HG03060 (cell line): ENCODE data around the gene NKD1.

Experiments used
- ATAC-seq: cut with Tn5 transposase; IDR thresholded peaks from one replicate; pipeline ENCODE4 v1.9.1; 2021; ENCODE audit warnings: low read depth, moderate number of reproducible peaks; ENCODE audit not compliant: unreplicated experiment

Gene NKD1

DNA sequence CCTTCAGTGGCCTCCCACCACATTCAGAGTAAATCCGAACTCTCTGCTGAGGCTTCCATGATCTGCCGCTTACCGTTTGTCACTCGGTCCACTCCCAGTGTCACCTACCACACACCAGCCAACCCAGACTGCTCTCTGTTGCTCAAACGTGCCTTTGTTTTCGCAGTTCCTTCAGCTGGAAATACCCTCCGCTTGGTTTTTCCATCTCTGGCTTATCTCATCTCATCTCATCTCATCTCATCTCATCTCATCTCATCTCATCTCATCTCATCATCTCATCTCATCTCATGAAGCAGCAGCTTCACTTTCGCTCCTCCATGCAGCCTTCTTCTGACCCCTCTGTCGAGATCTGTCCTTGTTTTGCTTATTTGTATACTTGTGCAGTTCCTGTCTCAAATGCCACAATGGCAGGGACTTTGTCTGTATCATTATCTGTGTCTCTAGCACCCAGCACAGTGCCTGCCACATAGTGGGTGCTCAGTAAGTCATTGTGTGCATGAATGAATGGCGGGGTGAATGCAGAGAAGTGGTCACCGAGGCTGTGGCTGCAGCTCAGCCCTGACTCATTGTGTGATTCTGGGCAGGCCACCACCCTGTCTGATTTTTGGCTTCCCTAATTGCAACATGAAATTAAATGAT lies 136.7 kb downstream of the NKD1 start:
- ATAC-seq, result no peak

DNA sequence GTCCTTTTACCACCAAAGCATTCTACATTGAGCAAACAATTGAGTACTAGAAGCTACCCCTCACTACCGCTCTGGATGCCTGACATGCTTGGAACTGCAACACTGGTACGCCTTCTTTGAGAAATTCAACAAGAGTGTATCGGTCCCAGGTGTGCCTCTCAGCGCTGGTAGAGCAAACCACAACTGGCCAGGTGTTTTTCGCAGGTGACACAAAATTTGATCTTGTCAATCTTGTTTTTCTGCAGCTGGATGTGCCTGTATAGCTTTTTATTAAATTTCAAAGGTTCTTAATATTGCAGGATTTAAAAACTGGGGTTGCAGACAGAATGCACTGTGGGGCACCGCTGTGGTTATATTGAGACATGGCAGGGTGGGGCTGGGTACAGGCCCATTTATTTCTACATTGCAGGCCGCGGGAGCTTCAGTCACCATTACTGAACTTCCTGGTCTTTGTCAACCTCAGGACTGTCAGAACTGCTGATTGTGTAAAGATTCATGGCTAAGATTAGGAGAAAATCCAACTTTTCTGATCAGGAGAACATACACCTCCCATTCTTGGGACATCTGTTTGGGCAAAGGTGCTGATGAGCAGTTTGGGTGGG lies 137.4 kb downstream of the NKD1 start:
- ATAC-seq, result no peak

DNA sequence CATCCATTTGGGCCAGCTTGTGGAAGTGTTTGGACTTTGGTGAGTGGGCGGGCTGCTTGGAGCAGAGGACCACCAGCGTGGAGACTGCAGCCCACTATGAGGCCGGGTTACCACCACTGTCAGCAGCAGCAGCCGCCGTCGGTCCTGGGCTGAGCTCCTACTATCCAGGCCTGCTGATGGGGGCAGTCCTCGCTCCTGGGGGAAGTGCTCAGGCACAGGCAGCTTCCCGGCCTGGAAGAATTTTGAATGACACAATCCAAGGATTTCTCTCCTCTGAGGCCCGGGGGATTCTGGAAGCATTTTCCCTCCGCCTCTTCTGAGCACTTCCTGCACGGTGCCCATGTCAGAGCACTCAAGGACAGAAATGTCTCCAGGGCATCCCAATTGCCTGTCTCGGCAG lies 139.9 kb downstream of the NKD1 start:
- no peak for ATAC-seq

DNA sequence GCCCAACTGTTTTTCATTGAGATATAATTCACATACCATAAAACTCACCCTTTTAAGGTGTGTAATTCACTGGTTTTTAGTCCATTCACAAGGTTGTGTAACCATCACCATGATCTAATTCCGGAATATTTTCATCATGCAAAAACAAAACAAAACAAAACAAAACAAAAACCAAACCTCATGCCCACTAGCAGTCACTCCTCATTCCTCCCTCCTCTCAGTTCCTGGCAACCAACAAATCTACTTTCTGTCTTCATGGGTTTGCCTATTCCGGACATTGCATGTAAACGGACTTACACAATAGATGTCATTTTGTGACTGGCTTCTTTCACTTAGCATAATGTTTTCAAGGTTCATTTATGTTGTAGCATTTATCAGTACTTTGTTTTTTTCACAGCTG lies 140.7 kb downstream of the NKD1 start:
- no peak for ATAC-seq

DNA sequence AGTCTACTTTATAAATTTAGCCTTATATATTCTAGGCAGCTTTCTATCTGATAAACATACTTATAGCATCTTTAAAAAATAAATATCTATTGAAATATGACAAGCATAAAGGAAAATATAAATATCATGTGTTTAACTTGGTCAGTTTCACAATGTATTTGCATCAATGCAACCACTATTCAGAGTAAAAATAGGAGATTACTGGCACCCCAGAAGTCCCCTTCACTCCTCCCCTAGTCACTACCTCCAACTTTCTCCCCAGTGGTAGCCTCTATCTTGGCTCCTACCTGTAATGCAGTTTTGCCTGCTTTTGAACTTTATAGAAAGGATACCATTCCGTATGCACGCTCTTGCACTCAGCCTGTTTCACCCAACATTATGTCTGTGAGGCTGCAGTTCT lies 142.0 kb downstream of the NKD1 start:
- ATAC-seq, result no peak

DNA sequence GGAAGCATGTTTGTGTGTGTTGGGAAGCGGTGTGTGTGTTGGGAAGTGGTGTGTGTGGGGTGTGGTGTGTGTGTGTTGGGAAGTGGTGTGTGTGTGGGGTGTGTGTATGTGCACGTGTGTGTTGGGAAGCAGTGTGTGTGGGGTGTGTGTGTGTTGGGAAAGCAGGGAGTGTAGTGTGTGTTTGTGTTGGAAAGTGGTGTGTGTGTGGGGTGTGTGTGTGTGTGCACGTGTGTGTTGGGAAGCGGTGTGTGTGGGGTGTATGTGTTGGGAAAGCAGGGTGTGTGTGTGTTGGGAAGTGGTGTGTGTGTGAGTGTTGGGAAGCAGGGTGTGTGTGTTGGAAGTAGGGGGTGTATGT lies 144.4 kb downstream of the NKD1 start:
- ATAC-seq, result no peak

DNA sequence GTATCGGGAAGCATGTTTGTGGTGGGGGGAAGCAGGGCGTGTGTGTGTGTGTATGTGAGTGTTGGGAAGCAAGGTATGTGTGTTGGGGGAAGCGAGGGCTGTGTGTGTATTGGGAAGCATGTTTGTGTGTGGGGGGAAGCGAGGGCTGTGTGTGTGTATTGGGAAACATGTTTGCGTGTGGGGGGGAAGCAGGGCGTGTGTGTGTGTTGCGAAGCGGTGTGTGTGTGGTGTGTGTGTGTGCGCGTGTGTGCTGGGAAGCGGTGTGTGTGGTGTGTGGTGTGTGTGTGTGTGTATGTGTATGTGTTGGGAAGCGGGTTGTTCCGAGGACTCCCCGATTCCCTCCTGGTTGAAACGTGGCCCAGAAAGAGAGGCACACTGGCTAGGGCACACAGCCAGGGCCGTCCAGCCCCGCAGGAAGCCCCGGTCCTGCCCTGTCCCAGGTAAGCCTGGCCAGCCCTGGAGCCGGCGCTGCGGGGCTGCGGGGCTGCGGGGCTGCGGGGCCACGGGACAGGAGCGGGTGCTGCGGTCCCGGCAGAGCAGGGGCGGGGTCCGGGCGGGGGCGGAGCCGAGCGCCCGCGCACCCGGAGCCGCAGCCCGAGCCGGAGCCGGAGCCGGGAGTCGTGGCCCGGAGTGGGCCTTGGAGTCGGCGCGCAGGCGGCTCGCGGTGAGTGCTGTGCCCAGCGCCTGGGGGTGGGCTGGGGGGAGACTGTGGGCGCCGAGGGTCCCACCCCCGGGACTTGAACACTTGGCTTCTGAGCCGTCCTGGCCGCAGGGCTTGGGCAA lies 145.0 kb downstream of the NKD1 start, which contains the start of gene NOD2:
Gene NOD2 (plus strand): TSS at position 608 of the 783 bp plus-strand sequence. CDS start 5,890 bp downstream, outside the sequence.
- ATAC-seq, result no peak

DNA sequence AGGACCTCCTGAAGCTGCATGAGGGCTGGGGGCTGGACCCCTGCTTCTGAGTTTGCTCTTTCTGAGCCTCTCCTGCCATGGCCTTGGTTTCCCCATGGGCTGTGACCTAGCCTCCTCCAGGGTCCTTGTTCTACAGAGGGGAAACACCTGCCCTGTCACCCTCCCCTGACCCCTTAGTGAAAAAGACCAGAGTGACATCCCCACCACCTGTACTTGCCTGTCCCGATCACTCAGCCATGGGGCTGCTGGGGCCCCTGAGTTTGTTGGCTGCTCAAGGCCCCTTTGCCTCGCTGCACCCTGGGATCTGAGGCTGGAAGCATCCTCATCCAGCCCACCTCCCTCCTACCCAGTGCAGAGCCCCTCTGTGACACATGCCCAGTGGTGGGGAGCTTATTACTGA lies 146.0 kb downstream of the NKD1 start:
- ATAC-seq, result no peak

DNA sequence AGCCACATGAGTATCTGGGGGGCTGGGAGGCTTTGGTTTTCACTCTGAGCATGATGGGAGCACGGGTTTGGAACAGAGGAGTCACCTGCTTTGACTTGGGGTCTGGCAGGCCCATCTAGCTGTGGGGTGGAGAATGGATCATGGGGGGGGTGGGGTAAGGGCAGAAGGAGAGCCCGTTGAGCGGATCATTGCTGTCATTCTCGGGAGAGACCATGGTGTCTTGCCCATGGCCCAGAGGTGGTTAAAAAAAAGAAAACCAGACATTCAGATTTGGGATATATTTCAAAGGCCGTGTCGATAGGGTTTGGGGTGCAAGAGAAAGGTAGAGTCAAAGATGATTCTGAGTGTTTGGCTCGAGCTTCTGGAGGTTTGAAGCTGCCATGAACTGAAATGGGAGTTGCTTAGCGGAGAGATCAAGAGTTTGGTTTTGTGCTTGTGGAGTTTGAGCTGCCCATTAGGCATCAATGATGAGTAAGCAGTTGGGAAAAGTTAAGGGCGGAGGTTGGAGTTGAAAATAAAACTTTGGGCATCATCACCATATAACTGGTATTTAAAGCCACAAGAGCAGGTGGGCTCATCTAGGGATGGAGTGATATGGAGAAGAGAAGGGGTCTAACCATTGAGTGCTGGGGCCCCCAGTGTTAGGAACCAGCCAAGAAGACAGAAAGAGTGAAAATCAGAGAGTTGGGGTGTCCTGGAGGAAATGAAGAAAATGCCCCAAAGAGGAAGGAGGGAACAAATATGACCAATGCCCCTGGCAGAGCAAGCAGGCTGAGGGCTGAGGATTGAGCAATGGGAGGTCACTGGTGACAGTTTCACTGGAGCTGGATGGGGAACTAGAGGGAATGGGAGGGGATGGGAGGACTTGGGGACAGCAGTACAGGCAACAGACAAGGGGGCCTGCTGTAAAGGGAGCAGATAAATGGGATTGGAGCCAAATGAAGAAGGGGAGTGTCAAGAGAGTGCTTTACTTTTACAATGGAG lies 147.1 kb downstream of the NKD1 start:
- no peak for ATAC-seq

DNA sequence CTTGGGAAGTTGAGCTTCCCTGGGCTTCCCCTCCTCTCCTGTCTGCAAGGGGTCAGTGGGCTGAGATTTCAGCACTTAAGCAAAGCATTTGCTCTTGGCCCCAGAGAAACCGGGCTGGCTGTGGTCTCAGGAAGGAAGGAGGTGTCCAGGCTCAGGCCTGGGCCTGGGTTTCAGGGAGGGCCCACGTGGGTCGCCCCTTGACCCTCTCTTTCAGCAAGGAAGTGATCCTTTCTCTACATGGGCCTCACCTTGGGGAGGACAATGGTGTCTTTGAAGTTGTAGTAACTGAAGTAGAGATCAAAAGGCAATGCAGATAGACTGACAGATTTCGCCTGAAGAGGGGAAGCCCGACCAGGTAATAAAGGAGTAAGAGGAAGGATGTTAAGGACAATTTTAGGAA lies 147.9 kb downstream of the NKD1 start:
- ATAC-seq, result no peak

DNA sequence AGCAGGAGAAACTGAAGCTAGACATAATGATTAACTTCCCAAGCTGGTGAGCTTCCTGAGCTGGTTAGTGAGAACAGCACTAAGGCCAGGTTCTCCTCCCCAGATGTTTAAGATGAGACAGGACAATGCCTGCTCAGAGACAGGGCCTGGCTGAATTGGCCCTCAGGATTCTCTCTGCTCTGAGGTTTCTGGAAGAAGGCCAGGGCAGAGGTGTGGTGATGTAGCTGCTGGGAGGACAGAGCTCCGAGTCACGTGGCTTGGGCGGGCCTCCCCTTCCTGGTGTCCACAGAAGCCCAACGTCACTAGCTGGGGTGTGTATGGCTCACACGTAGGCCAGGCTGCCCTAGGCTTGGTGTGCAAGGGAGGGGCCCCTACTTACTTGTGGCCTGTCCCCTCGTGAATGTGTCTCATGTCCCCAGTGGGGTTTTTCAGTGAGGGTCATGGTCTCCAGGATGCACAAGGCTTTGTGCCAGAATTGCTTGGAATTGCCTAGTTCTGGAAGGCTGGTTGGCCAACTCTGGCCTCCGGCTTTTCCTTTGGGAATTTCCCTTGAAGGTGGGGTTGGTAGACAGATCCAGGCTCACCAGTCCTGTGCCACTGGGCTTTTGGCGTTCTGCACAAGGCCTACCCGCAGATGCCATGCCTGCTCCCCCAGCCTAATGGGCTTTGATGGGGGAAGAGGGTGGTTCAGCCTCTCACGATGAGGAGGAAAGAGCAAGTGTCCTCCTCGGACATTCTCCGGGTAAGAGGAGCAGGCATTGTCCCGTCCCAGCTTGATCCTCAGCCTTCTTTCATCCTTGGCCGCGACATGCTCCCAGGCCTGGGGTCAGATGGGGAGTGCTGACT lies 148.6 kb downstream of the NKD1 start:
- peak; percentile 48 for ATAC-seq

DNA sequence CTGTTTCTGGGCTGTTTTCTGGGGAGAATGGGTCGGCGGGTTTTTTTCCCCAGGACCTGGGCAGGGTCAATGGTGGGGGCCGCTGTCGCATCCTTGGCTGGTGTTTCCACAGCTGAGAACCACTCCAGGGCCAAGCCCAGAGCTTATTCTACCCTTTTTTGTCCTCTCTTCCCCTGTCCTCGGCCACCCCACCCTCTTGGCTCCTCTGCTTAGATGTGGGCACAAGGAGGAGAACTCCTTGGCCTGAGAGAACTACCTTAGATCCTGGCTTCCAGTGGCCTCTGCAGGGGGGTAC lies 149.2 kb downstream of the NKD1 start:
- ATAC-seq, result no peak

DNA sequence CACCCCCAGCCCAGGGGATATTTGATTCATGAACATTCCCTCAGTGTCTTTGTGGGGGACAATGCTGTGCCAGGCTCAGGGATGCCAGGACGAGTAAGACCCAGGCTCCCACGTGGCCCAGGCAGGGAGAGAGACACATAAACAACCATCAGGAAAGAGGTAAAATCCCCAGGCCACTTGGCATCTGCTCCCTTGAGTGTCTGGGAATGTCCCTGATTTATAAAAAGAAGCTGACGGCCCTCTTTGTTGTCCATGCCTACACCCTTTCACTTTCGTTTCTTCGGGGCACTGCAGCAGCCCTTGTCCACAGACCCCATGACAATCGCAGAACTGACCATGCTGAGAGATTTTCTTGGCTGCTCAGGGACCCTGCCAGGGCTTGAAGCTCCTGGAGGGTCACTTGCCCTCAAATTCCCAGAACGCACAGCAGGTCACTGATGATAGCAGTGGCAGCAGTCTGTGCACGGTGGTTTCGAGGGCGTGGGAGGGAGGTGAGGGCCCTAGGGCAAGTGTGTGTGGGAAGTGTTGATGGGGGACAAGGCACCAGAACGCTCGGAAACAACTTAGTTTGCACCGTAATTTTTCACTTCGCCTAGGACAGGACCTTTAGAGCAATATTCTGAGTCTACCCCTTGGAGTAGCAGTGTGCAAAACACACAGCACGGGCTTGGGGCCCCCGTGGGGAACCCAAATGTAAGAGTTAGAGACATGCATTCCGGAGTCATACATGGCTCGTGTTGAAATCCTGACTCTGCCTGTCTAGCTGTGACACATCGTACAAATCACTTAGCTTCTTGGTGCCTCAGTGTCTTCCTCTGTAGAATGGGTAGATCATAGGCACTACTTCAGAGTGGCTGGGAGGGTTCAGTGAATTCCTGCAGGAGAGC lies 149.9 kb downstream of the NKD1 start:
- no peak for ATAC-seq
